Upper lobe of left lung (tissue), 6 donors: ENCODE measurements around the gene TSPAN16. TPM values are rescaled to one million over a fixed set of nuclear protein-coding genes. Genes with fewer than 3 reads are reported as not detected.

Source experiments
- ATAC-seq, 2 donors: fragments of 200-7000 bp; cut with Tn5 transposase; one replicate each; pipeline ENCODE4 v1.9.1; 2022; ENCODE audit warnings: mild to moderate bottlenecking in 2 of 2, moderate library complexity in 2 of 2; ENCODE audit not compliant: low FRiP score in 2 of 2
- DNase-seq, 2 donors: peaks; one replicate each; pipeline ENCODE4 v3.0.0-alpha.2; 2019 to 2020
- H3K27ac ChIP-seq, 4 donors: fragments of 200-600 bp; sonication (generic); one replicate each; pipeline ENCODE4 v1.5.1; 2016 to 2019
- H3K27me3 ChIP-seq, 4 donors: fragments of 200-600 bp; sonication (generic); one replicate each; pipeline ENCODE4 v1.5.1; 2017 to 2019
- H3K36me3 ChIP-seq, 4 donors: fragments of 200-600 bp; sonication (generic); one replicate each; pipeline ENCODE4 v1.5.1; 2016 to 2019
- H3K4me1 ChIP-seq, 4 donors: fragments of 200-600 bp; sonication (generic); one replicate each; pipeline ENCODE4 v1.5.1; 2018 to 2019
- H3K4me3 ChIP-seq, 4 donors: fragments of 200-600 bp; sonication (generic); one replicate each; pipeline ENCODE4 v1.5.1; 2017 to 2019; ENCODE audit warnings: mild to moderate bottlenecking in 2 of 4, moderate library complexity in 1 of 4
- H3K9me3 ChIP-seq, 4 donors: fragments of 200-600 bp; sonication (generic); one replicate each; pipeline ENCODE4 v1.5.1; 2018 to 2019
- EP300 ChIP-seq, 4 donors: sonication (generic); formaldehyde crosslinking; IDR thresholded peaks; one replicate each; pipeline ENCODE4 v1.5.1; 2017; ENCODE audit warnings: antibody characterized with exemption in 4 of 4, control low read depth in 2 of 4
- POLR2A ChIP-seq, 4 donors: fragments of 450-650 bp; IDR thresholded peaks; one replicate each; pipeline ENCODE4 v1.5.1; 2016 to 2017; ENCODE audit warnings: antibody characterized with exemption in 4 of 4, mild to moderate bottlenecking in 2 of 4
- POLR2AphosphoS5 ChIP-seq, 2 donors: sonication (generic); formaldehyde crosslinking; IDR thresholded peaks; one replicate each; pipeline ENCODE4 v1.5.1; 2017; ENCODE audit warnings: antibody characterized with exemption in 2 of 2
- WGBS, 2 donors: methylation state at CpG; one replicate each; pipeline ENCODE4 v1.1.5; 2017 to 2018; 5-methylcytosine and 5-hydroxymethylcytosine counted together
- total RNA-seq, 6 donors: library from RNA; depleted of rRNA in 4 of 6; stranded (reverse); fragments of >200 nt in 4 of 6; gene quantifications; one replicate each; pipeline versions ENCODE4 v1.1.0 to v1.2.1, GENCODE V29; 2016 to 2021
- TF ChIP-seq, protein P1 (sequence below), 6 experiments: fragments of 450-650 bp in 4 of 6; fragments of 200-600 bp in 2 of 6; sonication (generic) in 2 of 6; IDR thresholded peaks; one replicate each; pipeline ENCODE4 v1.5.1; 2016 to 2019; ENCODE audit warnings: antibody characterized with exemption in 6 of 6
- donor health status: DM: no; HTN: no; CAD: no; lungs with moderate emphysema.
- donor health status: DM: no; HTN: yes; CAD: no; lungs with severe emphysema.

The TSPAN16 gene
- total RNA-seq, 6 donors from 2014 or later: not detected

DNA sequence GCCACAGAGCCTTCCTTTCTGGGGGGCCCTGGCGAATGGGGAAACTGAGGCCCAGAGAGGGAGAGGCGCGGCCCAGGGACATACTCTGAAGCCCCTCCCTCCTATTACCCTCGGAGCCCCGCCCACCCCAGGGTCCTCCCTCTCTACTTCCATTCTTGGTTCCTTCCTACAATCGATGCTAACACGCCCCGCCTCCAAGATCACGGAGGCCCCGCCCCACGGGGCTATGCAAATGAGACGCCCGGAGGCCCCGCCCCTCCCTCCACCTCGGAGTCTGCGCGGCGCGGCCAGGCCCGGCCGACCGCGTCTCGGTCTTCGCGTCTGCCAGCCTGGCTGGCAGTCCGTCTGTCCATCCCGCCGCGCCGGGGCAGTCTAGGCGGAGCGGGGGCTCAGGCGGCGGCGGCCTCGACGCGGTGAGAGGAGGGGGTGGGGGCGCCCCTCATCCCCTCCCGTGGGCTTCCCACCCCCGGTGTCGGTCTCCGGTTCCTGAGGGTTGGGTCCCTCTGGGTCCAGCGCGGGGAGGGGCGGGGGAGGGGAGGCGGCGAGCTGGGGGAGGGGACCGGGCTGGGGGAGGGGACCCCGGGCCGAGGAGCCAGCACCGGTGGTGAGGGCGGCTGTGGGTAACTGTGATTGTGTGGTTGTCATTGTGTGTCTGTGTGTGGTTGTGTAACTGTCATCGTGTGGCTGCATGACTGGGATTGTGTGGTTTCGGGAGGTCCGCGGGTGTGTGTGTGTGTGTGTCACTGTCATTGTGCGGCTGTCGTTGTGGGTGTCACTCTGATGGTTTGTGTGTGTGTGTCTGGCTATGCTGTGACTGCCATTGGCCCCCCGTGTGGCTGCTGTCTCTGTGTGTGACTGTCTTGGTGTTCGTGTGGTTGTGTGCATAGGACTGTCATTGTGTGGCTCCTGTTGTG lies 59.5 kb downstream of the TSPAN16 start, which contains the start of gene PLPPR2:
Gene PLPPR2, plus strand, starts transcription at position 273 of the 914 bp plus-strand sequence. CDS start 2,242 bp downstream, outside the sequence.
- TF ChIP-seq, protein P1, sequence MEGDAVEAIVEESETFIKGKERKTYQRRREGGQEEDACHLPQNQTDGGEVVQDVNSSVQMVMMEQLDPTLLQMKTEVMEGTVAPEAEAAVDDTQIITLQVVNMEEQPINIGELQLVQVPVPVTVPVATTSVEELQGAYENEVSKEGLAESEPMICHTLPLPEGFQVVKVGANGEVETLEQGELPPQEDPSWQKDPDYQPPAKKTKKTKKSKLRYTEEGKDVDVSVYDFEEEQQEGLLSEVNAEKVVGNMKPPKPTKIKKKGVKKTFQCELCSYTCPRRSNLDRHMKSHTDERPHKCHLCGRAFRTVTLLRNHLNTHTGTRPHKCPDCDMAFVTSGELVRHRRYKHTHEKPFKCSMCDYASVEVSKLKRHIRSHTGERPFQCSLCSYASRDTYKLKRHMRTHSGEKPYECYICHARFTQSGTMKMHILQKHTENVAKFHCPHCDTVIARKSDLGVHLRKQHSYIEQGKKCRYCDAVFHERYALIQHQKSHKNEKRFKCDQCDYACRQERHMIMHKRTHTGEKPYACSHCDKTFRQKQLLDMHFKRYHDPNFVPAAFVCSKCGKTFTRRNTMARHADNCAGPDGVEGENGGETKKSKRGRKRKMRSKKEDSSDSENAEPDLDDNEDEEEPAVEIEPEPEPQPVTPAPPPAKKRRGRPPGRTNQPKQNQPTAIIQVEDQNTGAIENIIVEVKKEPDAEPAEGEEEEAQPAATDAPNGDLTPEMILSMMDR (IDR thresholded peaks at IDR 0.05): peak in 1 of 6 experiments; percentile 4
- TF ChIP-seq POLR2A (IDR thresholded peaks at IDR 0.05) (peak in 2 of 4 donors; percentile 34 to 76), POLR2AphosphoS5 (IDR thresholded peaks at IDR 0.05) (peak in 1 of 2 donors; percentile 82), EP300 (IDR thresholded peaks at IDR 0.05) (no peak)
- Histone ChIP-seq H3K27ac (peak within 1 kb of the TSS; percentile 56 to 96 (median 80)), H3K27me3 (no peaks in the 10 kb centered on the region), H3K36me3 (peaks cover 0 to 18% (median 7%) of the 10 kb centered on the region in 4 donors), H3K9me3 (no peaks in the 10 kb centered on the region), H3K4me3 (peak within 1 kb of the TSS; percentile 27 to 67 (median 66)), H3K4me1 (peaks cover 6 to 26% (median 13%) of the 10 kb centered on the region in 4 donors)
- WGBS, 2 donors: 3 to 5% methylated on average over 6 to 39 of the region's 62 CpGs
- DNase-seq (peak; percentile 95 to 97), ATAC-seq (peak; percentile 93 to 98)

DNA sequence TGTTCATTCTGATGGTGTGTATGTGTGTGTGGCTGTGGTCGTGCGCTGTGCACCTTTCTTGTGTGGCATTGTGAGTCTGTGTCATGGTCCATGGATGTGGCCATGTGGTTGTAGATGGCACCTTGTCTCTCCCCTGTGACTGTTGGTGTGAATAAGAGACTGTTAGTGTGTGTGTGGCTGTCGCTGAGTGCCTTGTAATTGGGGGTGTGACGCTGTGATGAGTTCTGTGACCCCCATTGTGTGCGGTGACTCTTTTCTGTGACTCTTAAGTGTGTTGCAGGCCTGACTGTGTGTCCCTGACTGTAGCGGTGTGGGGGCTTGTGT lies 60.1 kb downstream of the TSPAN16 start:
- Histone ChIP-seq H3K27ac (peak overlapping the region in 3 of 4 donors; percentile 75 to 96 (median 85)), H3K4me3 (peak overlapping the region; percentile 10 to 67 (median 66)), H3K27me3 (no peaks in the 10 kb centered on the region), H3K36me3 (peaks cover 0 to 19% (median 7%) of the 10 kb centered on the region in 4 donors), H3K9me3 (no peaks in the 10 kb centered on the region), H3K4me1 (peaks cover 6 to 26% (median 13%) of the 10 kb centered on the region in 4 donors)
- WGBS, 2 donors: 85 to 95% methylated on average over 3 to 6 of the region's 6 CpGs
- DNase-seq (no peak), ATAC-seq (no peak)
- TF ChIP-seq POLR2AphosphoS5 (IDR thresholded peaks at IDR 0.05): no peak
- TF ChIP-seq, protein P1 (IDR thresholded peaks at IDR 0.05): no peak
- no peak for TF ChIP-seq EP300 (IDR thresholded peaks at IDR 0.05)

DNA sequence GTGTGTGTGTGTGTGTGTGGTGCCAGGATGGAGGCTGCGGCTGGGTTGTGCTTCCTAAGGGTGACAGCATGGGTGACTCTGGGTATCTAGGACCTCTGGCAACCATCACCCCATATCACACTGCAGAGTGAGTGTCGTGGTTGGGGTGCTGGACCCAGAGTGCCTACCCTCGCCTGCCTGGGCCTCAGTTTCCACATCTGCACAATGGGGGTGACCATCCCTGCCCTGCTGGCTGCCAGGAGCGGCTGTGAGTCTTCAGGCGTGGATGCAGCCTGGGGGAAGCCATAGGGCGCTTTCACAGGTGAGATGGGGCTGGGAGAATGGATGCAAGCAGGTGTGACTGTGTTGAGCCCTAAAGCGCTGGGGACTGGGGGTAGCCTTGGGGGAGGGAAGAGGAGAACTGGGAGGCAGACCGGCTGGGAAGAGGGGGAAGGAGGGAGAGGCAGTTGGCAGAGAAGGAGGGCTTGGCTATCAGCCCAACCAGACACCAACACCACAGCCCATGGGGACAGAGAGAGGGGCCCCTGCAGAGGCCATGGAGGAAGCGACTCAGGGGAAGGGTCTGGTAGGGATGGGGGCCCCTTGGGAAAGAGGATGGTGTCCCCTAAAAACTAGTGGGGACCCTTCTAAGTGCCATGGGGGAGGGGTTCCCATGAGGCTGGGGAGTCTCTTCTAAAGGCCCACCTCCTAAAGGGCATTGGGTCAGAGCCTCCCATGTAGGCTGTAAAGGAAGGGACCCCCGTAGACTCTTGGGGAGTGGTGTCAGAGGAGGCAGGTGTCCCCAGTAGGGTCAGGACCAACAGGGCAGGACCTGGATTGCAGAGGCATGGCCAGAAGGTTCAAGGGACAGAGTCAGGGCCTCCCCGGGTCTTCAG lies 61.0 kb downstream of the TSPAN16 start:
- no peaks in the 10 kb centered on the region for H3K9me3 ChIP-seq
- TF ChIP-seq POLR2A (IDR thresholded peaks at IDR 0.05) (no peak), EP300 (IDR thresholded peaks at IDR 0.05) (no peak), POLR2AphosphoS5 (IDR thresholded peaks at IDR 0.05) (no peak)
- TF ChIP-seq, protein P1 (IDR thresholded peaks at IDR 0.05): no peak
- H3K4me1 ChIP-seq: peaks cover 6 to 26% (median 13%) of the 10 kb centered on the region in 4 donors
- no peak for ATAC-seq
- 81 to 86% methylated on average over 7 to 9 of the region's 11 CpGs for WGBS, 2 donors
- H3K27ac ChIP-seq: no peak overlapping the region
- no peaks in the 10 kb centered on the region for H3K27me3 ChIP-seq
- peaks cover 0 to 22% (median 8%) of the 10 kb centered on the region in 4 donors for H3K36me3 ChIP-seq
- H3K4me3 ChIP-seq: no peak overlapping the region
- DNase-seq: no peak

DNA sequence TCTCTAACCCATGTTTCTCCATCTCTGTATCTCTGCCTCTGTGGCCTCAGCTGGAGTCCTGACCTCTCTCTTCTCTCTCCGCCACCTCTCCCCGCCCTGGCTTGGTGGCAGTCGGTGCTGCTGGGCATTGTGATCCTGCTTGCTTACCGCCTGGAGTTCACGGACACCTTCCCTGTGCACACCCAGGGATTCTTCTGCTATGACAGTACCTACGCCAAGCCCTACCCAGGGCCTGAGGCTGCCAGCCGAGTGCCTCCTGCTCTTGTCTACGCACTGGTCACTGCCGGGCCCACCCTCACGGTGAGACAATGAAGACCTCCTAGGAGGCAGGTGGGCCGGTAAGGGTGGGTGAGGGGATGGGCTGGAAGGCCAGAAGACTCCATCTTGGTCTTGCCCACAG lies 63.5 kb downstream of the TSPAN16 start:
- DNase-seq (no peak), ATAC-seq (no peak)
- WGBS, 2 donors: 88 to 94% methylated on average over 5 to 11 of the region's 11 CpGs
- TF ChIP-seq, protein P1 (IDR thresholded peaks at IDR 0.05): no peak
- TF ChIP-seq POLR2A (IDR thresholded peaks at IDR 0.05) (no peak), POLR2AphosphoS5 (IDR thresholded peaks at IDR 0.05) (no peak), EP300 (IDR thresholded peaks at IDR 0.05) (no peak)
- H3K36me3 ChIP-seq: peaks cover 3 to 43% (median 28%) of the 10 kb centered on the region in 4 donors
- H3K27me3 ChIP-seq: no peaks in the 10 kb centered on the region
- H3K9me3 ChIP-seq: no peaks in the 10 kb centered on the region
- H3K4me3 ChIP-seq: no peak overlapping the region
- no peak overlapping the region for H3K27ac ChIP-seq
- peaks cover 6 to 26% (median 13%) of the 10 kb centered on the region in 4 donors for H3K4me1 ChIP-seq
